ENCODE results near the gene ESPL1.
"Not testable (repeated sequence)": the region's sequence is repeated elsewhere in the genome, so short reads cannot be mapped to it uniquely, and the experiment has no call there.

ESPL1 gene

DNA sequence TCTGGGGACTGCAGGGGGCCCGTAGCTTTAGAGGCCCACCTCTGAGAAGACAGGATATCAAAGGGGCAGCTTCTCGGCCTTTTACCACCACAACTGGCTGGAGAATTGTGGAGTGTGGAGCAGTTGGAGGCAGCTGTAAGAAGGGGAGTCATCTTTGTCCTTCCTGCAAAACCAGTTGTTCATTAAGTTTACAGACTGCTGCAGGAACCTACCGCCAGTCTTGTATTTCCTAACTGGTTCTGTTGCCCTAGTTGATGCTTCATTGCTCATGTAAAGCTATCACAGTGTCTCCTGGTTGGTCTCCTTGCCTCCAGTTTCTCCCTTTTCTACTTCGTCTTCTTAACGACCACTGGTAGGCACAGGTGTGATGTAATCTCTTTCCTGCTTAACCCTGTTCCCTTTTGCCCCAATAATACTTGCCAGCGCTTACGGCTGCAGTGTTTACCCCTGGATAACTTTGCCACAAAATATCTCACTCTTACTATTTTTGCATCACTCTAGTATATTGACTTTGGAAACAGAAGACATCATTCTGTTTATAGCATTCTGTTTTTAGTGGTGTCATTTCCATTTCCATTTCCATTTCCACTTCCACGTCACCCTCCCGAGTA lies 11.9 kb downstream of the ESPL1 start:
- peaks cover 3% of the 10 kb centered on the region for H3K36me3 Mint-ChIP-seq (ENCODE audit: insufficient read depth)
- no peaks in the 10 kb centered on the region for H3K9me3 Mint-ChIP-seq
- no peak overlapping the region for H3K27ac Mint-ChIP-seq (ENCODE audit: low read depth)
- ATAC-seq (replicated peaks; ENCODE audit: extremely low read depth, poor library complexity, severe bottlenecking) (no peak), DNase-seq (ENCODE audit: low spot score in 2 of 2) (no peak)
- no peaks in the 10 kb centered on the region for H3K27me3 Mint-ChIP-seq
- no peak overlapping the region for H3K4me3 Mint-ChIP-seq
- no peaks in the 10 kb centered on the region for H3K4me1 Mint-ChIP-seq

DNA sequence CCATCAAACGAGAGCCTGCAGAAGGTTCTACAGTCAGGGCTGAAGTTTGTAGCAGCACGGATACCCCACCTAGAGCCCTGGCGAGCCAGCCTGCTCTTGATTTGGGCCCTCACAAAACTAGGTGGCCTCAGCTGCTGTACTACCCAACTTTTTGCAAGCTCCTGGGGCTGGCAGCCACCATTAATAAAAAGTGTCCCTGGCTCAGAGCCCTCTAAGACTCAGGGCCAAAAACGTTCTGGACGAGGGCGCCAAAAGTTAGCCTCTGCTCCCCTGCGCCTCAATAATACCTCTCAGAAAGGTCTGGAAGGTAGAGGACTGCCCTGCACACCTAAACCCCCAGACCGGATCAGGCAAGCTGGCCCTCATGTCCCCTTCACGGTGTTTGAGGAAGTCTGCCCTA lies 18.3 kb downstream of the ESPL1 start:
- ATAC-seq (replicated peaks; ENCODE audit: extremely low read depth, poor library complexity, severe bottlenecking) = no peak
- H3K4me3 Mint-ChIP-seq = no peak overlapping the region
- H3K4me1 Mint-ChIP-seq = peaks cover 9% of the 10 kb centered on the region
- peaks cover 5% of the 10 kb centered on the region for H3K36me3 Mint-ChIP-seq (ENCODE audit: insufficient read depth)
- no peaks in the 10 kb centered on the region for H3K9me3 Mint-ChIP-seq
- DNase-seq (ENCODE audit: low spot score in 2 of 2) = no peak
- H3K27me3 Mint-ChIP-seq = no peaks in the 10 kb centered on the region
- no peak overlapping the region for H3K27ac Mint-ChIP-seq (ENCODE audit: low read depth)

DNA sequence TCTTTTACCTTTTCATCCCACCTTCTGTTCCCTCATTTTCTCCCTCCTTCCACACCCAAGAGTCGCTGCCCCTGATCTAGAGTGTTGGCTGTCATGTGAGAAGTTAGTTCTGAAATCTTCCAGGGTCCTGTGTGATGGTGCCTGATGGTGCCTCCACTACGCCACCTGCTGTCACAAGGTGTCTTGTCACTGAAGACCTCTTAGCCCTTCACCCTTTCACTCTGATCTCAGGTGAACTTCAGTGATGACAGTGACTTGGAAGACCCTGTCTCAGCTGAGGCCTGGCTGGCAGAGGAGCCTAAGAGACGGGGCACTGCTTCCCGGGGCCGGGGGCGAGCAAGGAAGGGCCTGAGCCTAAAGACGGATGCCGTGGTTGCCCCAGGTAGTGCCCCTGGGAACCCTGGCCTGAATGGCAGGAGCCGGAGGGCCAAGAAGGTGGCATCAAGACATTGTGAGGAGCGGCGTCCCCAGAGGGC lies 19.7 kb downstream of the ESPL1 start:
- Mint-ChIP-seq H3K4me1 (peaks cover 9% of the 10 kb centered on the region), H3K27ac (ENCODE audit: low read depth) (peak overlapping the region; percentile 65), H3K27me3 (no peaks in the 10 kb centered on the region), H3K4me3 (no peak overlapping the region), H3K36me3 (ENCODE audit: insufficient read depth) (peaks cover 5% of the 10 kb centered on the region), H3K9me3 (no peaks in the 10 kb centered on the region)
- peak; percentile 83 for ATAC-seq (replicated peaks; ENCODE audit: extremely low read depth, poor library complexity, severe bottlenecking)
- DNase-seq (ENCODE audit: low spot score in 2 of 2) = peak; percentile 47 to 62

DNA sequence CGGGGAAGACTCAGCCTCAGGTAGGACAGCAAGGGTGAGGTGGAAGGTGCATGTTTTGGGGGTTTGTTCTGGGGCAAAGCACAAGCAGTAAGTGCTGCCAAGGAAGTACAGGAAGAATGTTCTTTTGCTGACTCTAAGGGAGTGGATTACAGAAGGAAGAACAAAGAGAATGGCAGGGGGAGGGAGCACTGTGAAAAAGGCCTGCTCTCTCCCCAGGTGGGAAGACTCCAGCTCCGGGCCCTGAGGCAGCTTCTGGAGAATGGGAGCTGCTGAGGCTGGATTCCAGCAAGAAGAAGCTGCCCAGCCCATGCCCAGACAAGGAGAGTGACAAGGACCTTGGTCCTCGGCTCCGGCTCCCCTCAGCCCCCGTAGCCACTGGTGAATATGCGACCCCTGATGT lies 20.2 kb downstream of the ESPL1 start:
- Mint-ChIP-seq H3K27me3 (no peaks in the 10 kb centered on the region), H3K36me3 (ENCODE audit: insufficient read depth) (peaks cover 8% of the 10 kb centered on the region), H3K9me3 (no peaks in the 10 kb centered on the region), H3K4me1 (peaks cover 9% of the 10 kb centered on the region), H3K4me3 (no peak overlapping the region), H3K27ac (ENCODE audit: low read depth) (peak overlapping the region; percentile 65)
- no peak for DNase-seq (ENCODE audit: low spot score in 2 of 2)
- ATAC-seq (replicated peaks; ENCODE audit: extremely low read depth, poor library complexity, severe bottlenecking) = no peak

DNA sequence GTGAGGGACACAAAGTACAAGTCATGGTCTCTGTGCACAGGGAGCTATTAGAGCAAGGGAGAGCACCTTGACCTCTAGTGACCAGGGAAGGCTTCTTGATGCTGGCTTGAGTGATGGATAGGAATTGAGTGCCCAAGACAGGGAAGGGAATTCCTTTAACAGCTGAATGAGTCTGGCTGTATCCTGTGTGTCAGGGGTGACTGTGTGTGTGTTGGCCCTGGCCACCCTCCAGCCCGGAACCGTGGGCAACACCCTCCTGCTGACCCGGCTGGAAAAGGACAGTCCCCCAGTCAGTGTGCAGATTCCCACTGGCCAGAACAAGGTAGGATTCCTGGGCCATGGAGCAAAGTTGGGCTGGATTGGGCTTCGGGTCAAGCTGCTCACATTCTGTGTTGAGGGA lies 21.8 kb downstream of the ESPL1 start:
- Mint-ChIP-seq H3K4me3 (no peak overlapping the region), H3K9me3 (no peaks in the 10 kb centered on the region), H3K27me3 (no peaks in the 10 kb centered on the region), H3K27ac (ENCODE audit: low read depth) (no peak overlapping the region), H3K36me3 (ENCODE audit: insufficient read depth) (peaks cover 7% of the 10 kb centered on the region), H3K4me1 (peaks cover 9% of the 10 kb centered on the region)
- DNase-seq (ENCODE audit: low spot score in 2 of 2) (no peak), ATAC-seq (replicated peaks; ENCODE audit: extremely low read depth, poor library complexity, severe bottlenecking) (no peak)

DNA sequence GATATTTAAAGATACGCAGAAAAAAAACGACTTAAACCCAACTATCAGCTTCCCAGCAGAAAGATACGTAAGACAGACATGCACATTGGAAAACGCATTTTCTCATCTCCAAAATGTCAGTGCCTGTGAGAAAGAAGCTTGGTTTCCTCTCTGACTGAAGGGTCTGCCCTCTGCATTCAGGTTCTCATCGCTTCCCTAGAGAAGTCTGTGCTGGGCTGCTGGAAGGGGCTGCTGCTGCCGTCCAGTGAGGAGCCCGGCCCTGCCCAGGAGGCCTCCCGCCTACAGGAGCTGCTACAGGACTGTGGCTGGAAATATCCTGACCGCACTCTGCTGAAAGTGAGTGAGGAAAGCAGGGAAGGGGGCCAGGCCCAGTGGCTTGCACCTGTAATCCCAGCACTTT lies 22.6 kb downstream of the ESPL1 start:
- H3K36me3 Mint-ChIP-seq (ENCODE audit: insufficient read depth) = peaks cover 12% of the 10 kb centered on the region
- DNase-seq (ENCODE audit: low spot score in 2 of 2) (no peak), ATAC-seq (replicated peaks; ENCODE audit: extremely low read depth, poor library complexity, severe bottlenecking) (no peak)
- H3K4me3 Mint-ChIP-seq = no peak overlapping the region
- H3K27me3 Mint-ChIP-seq = no peaks in the 10 kb centered on the region
- no peak overlapping the region for H3K27ac Mint-ChIP-seq (ENCODE audit: low read depth)
- H3K9me3 Mint-ChIP-seq = no peaks in the 10 kb centered on the region
- H3K4me1 Mint-ChIP-seq = peaks cover 9% of the 10 kb centered on the region

DNA sequence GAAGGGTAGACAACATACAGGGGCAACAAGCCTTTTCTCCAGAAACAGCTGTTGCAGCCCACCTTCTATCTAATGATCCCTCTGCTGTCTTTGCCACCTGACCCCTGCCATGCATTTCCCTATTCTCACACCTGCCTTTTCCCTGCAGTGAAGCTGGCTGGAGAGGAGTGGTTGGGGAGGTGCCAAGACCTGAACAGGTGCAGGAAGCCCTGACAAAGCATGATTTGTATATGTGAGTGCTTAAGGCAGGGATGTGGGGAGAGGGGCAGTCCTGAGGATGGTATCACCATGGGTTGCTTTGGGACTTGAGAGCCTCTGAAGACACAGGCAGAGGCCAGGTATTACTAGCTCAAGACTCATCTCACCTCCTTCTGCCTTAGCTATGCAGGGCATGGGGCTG lies 24.3 kb downstream of the ESPL1 start:
- ATAC-seq (replicated peaks; ENCODE audit: extremely low read depth, poor library complexity, severe bottlenecking) = no peak
- no peak for DNase-seq (ENCODE audit: low spot score in 2 of 2)
- Mint-ChIP-seq H3K27me3 (no peaks in the 10 kb centered on the region), H3K36me3 (ENCODE audit: insufficient read depth) (peaks cover 16% of the 10 kb centered on the region), H3K27ac (ENCODE audit: low read depth) (no peak overlapping the region), H3K9me3 (no peaks in the 10 kb centered on the region), H3K4me1 (peaks cover 26% of the 10 kb centered on the region), H3K4me3 (no peak overlapping the region)

DNA sequence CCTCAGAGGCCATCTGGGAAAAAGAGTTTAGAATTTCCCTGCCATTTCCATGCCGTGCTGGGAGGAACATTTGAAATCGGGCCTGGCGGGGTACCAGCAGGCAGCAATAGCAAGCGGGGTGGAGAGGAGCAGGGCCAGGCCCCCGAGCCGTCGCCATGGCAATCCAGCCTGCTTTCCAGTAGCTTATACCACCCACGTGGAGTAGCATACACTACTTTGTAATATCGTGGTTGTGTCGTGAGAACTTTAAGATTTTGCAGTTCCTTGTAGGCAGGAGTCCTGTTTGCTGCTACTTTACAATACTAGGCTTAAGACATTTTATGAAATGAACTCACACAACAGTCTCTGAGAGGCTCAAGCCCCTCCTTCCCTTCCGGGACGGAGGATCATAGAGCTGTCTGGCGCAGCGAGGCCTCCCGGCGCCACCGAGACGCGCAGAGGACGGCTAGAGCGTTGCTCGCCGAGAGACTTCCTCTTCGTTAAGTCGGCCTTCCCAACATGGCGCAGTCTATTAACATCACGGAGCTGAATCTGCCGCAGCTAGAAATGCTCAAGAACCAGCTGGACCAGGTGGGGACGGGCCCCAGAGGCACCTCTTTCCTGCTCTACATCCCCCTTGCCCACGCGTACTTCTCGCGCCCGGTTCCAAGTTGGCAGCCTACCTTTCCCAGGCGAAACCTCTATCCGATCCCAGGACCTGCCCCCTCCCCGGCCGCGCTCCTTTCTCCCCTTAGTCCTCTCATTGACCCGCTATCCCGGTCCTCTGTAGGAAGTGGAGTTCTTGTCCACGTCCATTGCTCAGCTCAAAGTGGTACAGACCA lies 27.2 kb downstream of the ESPL1 start, which contains the start of gene PFDN5:
Gene PFDN5 (plus strand): TSS at position 473 of the 821 bp plus-strand sequence. CDS start 26 bp downstream, at position 499.
- H3K4me3 Mint-ChIP-seq = peak within 1 kb of the TSS; percentile 98

DNA sequence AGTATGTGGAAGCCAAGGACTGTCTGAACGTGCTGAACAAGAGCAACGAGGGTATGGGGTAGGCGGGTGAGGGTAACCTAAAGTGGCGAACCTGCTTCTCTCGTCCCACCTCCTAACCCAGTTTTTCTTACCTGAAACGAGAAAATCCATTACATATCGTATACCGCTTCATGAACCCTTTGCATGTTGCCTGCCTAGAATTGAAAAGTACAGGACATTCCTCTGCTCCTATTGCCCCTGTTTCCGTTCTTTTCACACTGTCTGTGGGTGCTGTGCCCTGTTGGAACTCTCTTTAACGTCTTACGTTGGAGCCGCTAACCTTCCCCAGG lies 27.8 kb downstream of the ESPL1 start:
- peaks cover 46% of the 10 kb centered on the region for H3K4me1 Mint-ChIP-seq
- no peaks in the 10 kb centered on the region for H3K27me3 Mint-ChIP-seq
- DNase-seq (ENCODE audit: low spot score in 2 of 2) = no peak

More for the DNA sequence above, 27.2 kb downstream of the ESPL1 start, which contains the start of gene PFDN5:
- Mint-ChIP-seq H3K36me3 (ENCODE audit: insufficient read depth) (peaks cover 23% of the 10 kb centered on the region), H3K27ac (ENCODE audit: low read depth) (peak within 1 kb of the TSS; percentile 97), H3K9me3 (no peaks in the 10 kb centered on the region), H3K27me3 (no peaks in the 10 kb centered on the region), H3K4me1 (peaks cover 40% of the 10 kb centered on the region)
- peak; percentile 74 to 84 for DNase-seq (ENCODE audit: low spot score in 2 of 2)
- peak; percentile 95 for ATAC-seq (replicated peaks; ENCODE audit: extremely low read depth, poor library complexity, severe bottlenecking)

DNA sequence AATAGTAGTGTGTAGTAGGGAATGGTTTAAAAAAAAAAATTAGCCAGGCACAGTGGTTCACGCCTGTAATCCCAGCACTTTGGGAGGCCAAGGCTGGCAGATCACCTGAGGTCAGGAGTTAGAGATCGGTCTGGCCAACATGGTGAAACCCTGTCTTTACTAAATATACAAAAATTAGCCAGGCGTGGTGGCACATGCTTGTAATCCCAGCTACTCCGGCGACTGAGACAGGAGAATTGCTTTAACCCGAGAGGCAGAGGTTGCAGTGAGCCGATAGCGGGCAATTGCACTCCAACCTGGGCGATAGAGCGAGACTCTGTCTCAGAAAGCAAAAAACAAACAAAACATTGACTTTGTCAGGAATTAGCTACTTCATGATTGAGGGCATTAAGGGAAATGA lies 29.0 kb downstream of the ESPL1 start:
- H3K4me1 Mint-ChIP-seq = peaks cover 55% of the 10 kb centered on the region
- not testable (repeated sequence) for H3K27ac Mint-ChIP-seq (ENCODE audit: low read depth); ATAC-seq (replicated peaks; ENCODE audit: extremely low read depth, poor library complexity, severe bottlenecking); H3K27me3 Mint-ChIP-seq; H3K9me3 Mint-ChIP-seq; DNase-seq (ENCODE audit: low spot score in 2 of 2)
- peaks cover 31% of the 10 kb centered on the region for H3K36me3 Mint-ChIP-seq (ENCODE audit: insufficient read depth)
- peak overlapping the region; percentile 98 for H3K4me3 Mint-ChIP-seq

More for the DNA sequence above, 27.8 kb downstream of the ESPL1 start:
- peaks cover 27% of the 10 kb centered on the region for H3K36me3 Mint-ChIP-seq (ENCODE audit: insufficient read depth)
- peak overlapping the region; percentile 98 for H3K4me3 Mint-ChIP-seq
- H3K9me3 Mint-ChIP-seq = no peaks in the 10 kb centered on the region
- ATAC-seq (replicated peaks; ENCODE audit: extremely low read depth, poor library complexity, severe bottlenecking) = peak; percentile 1
- peak overlapping the region; percentile 97 for H3K27ac Mint-ChIP-seq (ENCODE audit: low read depth)

DNA sequence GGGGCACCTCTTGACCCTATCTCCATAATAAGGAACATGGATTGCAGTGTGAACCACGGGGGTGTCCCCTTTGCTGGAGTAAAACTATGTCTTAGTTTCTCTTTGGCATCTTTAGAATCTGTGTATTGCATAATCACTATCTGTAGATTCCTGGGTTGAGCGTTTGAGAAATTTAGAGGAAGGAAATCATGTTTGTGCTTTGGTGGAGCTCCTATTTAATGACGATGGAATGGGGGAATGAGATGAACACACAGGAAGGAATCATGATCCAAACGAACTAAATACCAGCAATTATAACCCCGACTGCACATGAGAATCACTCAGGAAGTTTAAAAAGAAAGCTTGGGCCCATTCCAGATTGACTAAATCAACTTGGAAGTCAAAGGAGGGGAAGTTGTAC lies 30.1 kb downstream of the ESPL1 start:
- no peak overlapping the region for H3K4me3 Mint-ChIP-seq
- no peaks in the 10 kb centered on the region for H3K9me3 Mint-ChIP-seq
- DNase-seq (ENCODE audit: low spot score in 2 of 2) = no peak
- H3K27me3 Mint-ChIP-seq = no peaks in the 10 kb centered on the region
- peaks cover 63% of the 10 kb centered on the region for H3K4me1 Mint-ChIP-seq
- H3K36me3 Mint-ChIP-seq (ENCODE audit: insufficient read depth) = peaks cover 32% of the 10 kb centered on the region
- ATAC-seq (replicated peaks; ENCODE audit: extremely low read depth, poor library complexity, severe bottlenecking) = no peak
- H3K27ac Mint-ChIP-seq (ENCODE audit: low read depth) = no peak overlapping the region

DNA sequence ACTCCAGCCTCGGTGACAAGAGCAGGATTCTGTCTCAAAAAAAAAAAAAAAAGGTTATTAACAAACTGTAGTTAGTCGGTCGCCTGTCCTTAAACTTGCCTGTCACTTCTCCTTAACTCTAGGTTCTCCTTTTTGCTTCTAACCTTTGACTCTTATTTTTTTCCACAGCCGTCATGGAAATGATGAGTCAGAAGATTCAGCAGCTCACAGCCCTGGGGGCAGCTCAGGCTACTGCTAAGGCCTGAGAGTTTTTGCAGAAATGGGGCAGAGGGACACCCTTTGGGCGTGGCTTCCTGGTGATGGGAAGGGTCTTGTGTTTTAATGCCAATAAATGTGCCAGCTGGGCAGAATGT lies 31.0 kb downstream of the ESPL1 start:
- Mint-ChIP-seq H3K4me1 (peaks cover 63% of the 10 kb centered on the region), H3K36me3 (ENCODE audit: insufficient read depth) (peaks cover 32% of the 10 kb centered on the region), H3K9me3 (no peaks in the 10 kb centered on the region), H3K4me3 (peak overlapping the region; percentile 93), H3K27me3 (no peaks in the 10 kb centered on the region), H3K27ac (ENCODE audit: low read depth) (peak overlapping the region; percentile 84)
- no peak for DNase-seq (ENCODE audit: low spot score in 2 of 2)
- ATAC-seq (replicated peaks; ENCODE audit: extremely low read depth, poor library complexity, severe bottlenecking) = no peak
